Measurements from ENCODE around the gene FLVCR1. TPM values are rescaled to one million over a fixed set of nuclear protein-coding genes. Genes with fewer than 3 reads are reported as not detected.
"Not testable (repeated sequence)": the region's sequence is repeated elsewhere in the genome, so short reads cannot be mapped to it uniquely, and the experiment has no call there.

Gene FLVCR1
- total RNA-seq, 1 experiment from 2014 or later = 67.9 TPM

DNA sequence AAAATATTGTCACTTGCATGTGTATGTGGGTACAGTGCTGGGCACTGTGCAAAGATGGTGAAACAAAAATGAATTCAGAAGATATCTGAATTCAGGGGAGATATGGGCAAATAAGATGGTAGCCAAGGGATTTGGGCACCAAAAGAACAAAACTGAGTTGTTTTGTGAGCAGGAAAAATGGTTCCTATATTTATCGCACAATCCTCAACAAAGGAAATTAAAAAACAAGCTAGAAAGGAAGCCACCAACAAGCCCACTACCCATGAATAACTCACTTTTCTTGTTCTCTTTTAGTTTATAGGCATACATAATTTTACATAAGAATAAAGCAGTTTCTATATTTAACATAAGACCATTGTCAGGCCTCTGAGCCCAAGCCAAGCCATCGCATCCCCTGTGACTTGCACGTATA is 51.6 kb downstream of the FLVCR1 start (continued):
- no peak for TF ChIP-seq E2F1 (CRISPR knock-in tag; IDR thresholded peaks at IDR 0.05)
- no peak for TF ChIP-seq ZNF423 (CRISPR knock-in tag; IDR thresholded peaks at IDR 0.05)
- no peak for TF ChIP-seq ZNF317 (CRISPR knock-in tag; IDR thresholded peaks at IDR 0.05; ENCODE audit: borderline replicate concordance, low read depth)
- TF ChIP-seq SMAD4 (CRISPR knock-in tag; IDR thresholded peaks at IDR 0.05) = no peak
- TF ChIP-seq SMAD3 (CRISPR knock-in tag; IDR thresholded peaks at IDR 0.05; ENCODE audit: borderline replicate concordance) = no peak
- no peak for TF ChIP-seq TEAD4 (CRISPR knock-in tag; IDR thresholded peaks at IDR 0.05)
- no peak for TF ChIP-seq MAX (CRISPR knock-in tag; IDR thresholded peaks at IDR 0.05)
- TF ChIP-seq CDX4 (CRISPR knock-in tag; IDR thresholded peaks at IDR 0.05; ENCODE audit: borderline replicate concordance) = no peak
- no peak for TF ChIP-seq ETV6 (CRISPR knock-in tag; IDR thresholded peaks at IDR 0.05)
- 0 out of 2 replicates have a peak, but pooled peaks have one; percentile 17 for TF ChIP-seq ZNF416 (CRISPR knock-in tag; IDR thresholded peaks at IDR 0.05)
- TF ChIP-seq, protein P1, sequence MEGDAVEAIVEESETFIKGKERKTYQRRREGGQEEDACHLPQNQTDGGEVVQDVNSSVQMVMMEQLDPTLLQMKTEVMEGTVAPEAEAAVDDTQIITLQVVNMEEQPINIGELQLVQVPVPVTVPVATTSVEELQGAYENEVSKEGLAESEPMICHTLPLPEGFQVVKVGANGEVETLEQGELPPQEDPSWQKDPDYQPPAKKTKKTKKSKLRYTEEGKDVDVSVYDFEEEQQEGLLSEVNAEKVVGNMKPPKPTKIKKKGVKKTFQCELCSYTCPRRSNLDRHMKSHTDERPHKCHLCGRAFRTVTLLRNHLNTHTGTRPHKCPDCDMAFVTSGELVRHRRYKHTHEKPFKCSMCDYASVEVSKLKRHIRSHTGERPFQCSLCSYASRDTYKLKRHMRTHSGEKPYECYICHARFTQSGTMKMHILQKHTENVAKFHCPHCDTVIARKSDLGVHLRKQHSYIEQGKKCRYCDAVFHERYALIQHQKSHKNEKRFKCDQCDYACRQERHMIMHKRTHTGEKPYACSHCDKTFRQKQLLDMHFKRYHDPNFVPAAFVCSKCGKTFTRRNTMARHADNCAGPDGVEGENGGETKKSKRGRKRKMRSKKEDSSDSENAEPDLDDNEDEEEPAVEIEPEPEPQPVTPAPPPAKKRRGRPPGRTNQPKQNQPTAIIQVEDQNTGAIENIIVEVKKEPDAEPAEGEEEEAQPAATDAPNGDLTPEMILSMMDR (IDR thresholded peaks at IDR 0.05) = no peak
- TF ChIP-seq SP1 (CRISPR knock-in tag; conservative IDR thresholded peaks at IDR 0.05) = no peak

- H3K9me3 Mint-ChIP-seq; CTCF ChIA-PET; H3K27me3 Mint-ChIP-seq (ENCODE audit: low read depth); ATAC-seq: not testable (repeated sequence)
- peaks cover 37% of the 10 kb centered on the region for H3K36me3 Mint-ChIP-seq
- H3K4me1 Mint-ChIP-seq = peaks cover 51% of the 10 kb centered on the region
- H3K27ac Mint-ChIP-seq = peak overlapping the region; percentile 100
- TF ChIP-seq, protein P2, sequence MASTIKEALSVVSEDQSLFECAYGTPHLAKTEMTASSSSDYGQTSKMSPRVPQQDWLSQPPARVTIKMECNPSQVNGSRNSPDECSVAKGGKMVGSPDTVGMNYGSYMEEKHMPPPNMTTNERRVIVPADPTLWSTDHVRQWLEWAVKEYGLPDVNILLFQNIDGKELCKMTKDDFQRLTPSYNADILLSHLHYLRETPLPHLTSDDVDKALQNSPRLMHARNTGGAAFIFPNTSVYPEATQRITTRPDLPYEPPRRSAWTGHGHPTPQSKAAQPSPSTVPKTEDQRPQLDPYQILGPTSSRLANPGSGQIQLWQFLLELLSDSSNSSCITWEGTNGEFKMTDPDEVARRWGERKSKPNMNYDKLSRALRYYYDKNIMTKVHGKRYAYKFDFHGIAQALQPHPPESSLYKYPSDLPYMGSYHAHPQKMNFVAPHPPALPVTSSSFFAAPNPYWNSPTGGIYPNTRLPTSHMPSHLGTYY (CRISPR knock-in tag; IDR thresholded peaks at IDR 0.05) = peak; percentile 93
- TF ChIP-seq AR (CRISPR knock-in tag; IDR thresholded peaks at IDR 0.05) (peak; percentile 94), ZNF425 (CRISPR knock-in tag; conservative IDR thresholded peaks at IDR 0.05) (peak; percentile 89), ZNF416 (CRISPR knock-in tag; IDR thresholded peaks at IDR 0.05) (peak; percentile 92), NFATC4 (CRISPR knock-in tag; IDR thresholded peaks at IDR 0.05) (peak; percentile 91), PRRX2 (CRISPR knock-in tag; IDR thresholded peaks at IDR 0.05) (peak; percentile 97), EMX1 (CRISPR knock-in tag; IDR thresholded peaks at IDR 0.05) (peak; percentile 93)
- TF ChIP-seq, protein P3, sequence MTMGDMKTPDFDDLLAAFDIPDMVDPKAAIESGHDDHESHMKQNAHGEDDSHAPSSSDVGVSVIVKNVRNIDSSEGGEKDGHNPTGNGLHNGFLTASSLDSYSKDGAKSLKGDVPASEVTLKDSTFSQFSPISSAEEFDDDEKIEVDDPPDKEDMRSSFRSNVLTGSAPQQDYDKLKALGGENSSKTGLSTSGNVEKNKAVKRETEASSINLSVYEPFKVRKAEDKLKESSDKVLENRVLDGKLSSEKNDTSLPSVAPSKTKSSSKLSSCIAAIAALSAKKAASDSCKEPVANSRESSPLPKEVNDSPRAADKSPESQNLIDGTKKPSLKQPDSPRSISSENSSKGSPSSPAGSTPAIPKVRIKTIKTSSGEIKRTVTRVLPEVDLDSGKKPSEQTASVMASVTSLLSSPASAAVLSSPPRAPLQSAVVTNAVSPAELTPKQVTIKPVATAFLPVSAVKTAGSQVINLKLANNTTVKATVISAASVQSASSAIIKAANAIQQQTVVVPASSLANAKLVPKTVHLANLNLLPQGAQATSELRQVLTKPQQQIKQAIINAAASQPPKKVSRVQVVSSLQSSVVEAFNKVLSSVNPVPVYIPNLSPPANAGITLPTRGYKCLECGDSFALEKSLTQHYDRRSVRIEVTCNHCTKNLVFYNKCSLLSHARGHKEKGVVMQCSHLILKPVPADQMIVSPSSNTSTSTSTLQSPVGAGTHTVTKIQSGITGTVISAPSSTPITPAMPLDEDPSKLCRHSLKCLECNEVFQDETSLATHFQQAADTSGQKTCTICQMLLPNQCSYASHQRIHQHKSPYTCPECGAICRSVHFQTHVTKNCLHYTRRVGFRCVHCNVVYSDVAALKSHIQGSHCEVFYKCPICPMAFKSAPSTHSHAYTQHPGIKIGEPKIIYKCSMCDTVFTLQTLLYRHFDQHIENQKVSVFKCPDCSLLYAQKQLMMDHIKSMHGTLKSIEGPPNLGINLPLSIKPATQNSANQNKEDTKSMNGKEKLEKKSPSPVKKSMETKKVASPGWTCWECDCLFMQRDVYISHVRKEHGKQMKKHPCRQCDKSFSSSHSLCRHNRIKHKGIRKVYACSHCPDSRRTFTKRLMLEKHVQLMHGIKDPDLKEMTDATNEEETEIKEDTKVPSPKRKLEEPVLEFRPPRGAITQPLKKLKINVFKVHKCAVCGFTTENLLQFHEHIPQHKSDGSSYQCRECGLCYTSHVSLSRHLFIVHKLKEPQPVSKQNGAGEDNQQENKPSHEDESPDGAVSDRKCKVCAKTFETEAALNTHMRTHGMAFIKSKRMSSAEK (CRISPR knock-in tag; IDR thresholded peaks at IDR 0.05; ENCODE audit: borderline replicate concordance) = peak; percentile 79; the same call in 1 of the 2 replicates
- TF ChIP-seq, protein P4, sequence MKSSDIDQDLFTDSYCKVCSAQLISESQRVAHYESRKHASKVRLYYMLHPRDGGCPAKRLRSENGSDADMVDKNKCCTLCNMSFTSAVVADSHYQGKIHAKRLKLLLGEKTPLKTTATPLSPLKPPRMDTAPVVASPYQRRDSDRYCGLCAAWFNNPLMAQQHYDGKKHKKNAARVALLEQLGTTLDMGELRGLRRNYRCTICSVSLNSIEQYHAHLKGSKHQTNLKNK (CRISPR knock-in tag; IDR thresholded peaks at IDR 0.05) = peak; percentile 59; the same call in 1 of the 2 replicates
- DNase-seq (ENCODE audit: low spot score) = peak; percentile 24
- POLR2A ChIA-PET = interaction anchor here (1.0 kb wide), 1 partner anchor 52 kb away, joined by 3 read pairs; the partner anchor contains the start of gene FLVCR1
- H3K4me3 Mint-ChIP-seq = peak overlapping the region; percentile 88
Measured at GRCh38 chr1:212910213-212910612, 52.1 kb downstream of the FLVCR1 start.
